Measurements from ENCODE around the gene DNAJC5G.

Gene DNAJC5G

GRCh38 chr2:27320958-27321543 is 45.8 kb downstream of the DNAJC5G start:
- FAIRE-seq (no peak), DNase-seq (ENCODE audit: insufficient read length) (no peak)
- TF ChIP-seq POLR2A (IDR thresholded peaks at IDR 0.05; ENCODE audit: low read depth, low read length): no peak
- no peak for TF ChIP-seq TAF1 (IDR thresholded peaks at IDR 0.05; ENCODE audit: borderline replicate concordance, low read depth, low read length)
- TF ChIP-seq POLR2AphosphoS5 (IDR thresholded peaks at IDR 0.05; ENCODE audit: low read depth, low read length): no peak

- TF ChIP-seq TAF1 (IDR thresholded peaks at IDR 0.05; ENCODE audit: borderline replicate concordance, low read depth, low read length): 0 out of 2 replicates have a peak, but pooled peaks have one; percentile 7
- no peak for TF ChIP-seq POLR2AphosphoS5 (IDR thresholded peaks at IDR 0.05; ENCODE audit: low read depth, low read length)
- FAIRE-seq (no peak), DNase-seq (ENCODE audit: insufficient read length) (no peak)
Observed at GRCh38 chr2:27322301-27322765, 47.1 kb downstream of the DNAJC5G start.

GRCh38 chr2:27322766-27323595 is 47.7 kb downstream of the DNAJC5G start, which contains the start of gene MPV17:
MPV17 (minus strand) TSS chr2:27323097; CDS start chr2:27322517, 580 bp downstream.
- FAIRE-seq (peak; percentile 90), DNase-seq (ENCODE audit: insufficient read length) (peak; percentile 96)
- TF ChIP-seq POLR2A (IDR thresholded peaks at IDR 0.05; ENCODE audit: low read depth, low read length): peak; percentile 96
- peak; percentile 97 for TF ChIP-seq POLR2AphosphoS5 (IDR thresholded peaks at IDR 0.05; ENCODE audit: low read depth, low read length)
- TF ChIP-seq TAF1 (IDR thresholded peaks at IDR 0.05; ENCODE audit: borderline replicate concordance, low read depth, low read length): peak; percentile 74; the same call in 1 of the 2 replicates

- FAIRE-seq (no peak), DNase-seq (ENCODE audit: insufficient read length) (no peak)
- TF ChIP-seq TAF1 (IDR thresholded peaks at IDR 0.05; ENCODE audit: borderline replicate concordance, low read depth, low read length) (no peak), POLR2A (IDR thresholded peaks at IDR 0.05; ENCODE audit: low read depth, low read length) (no peak), POLR2AphosphoS5 (IDR thresholded peaks at IDR 0.05; ENCODE audit: low read depth, low read length) (no peak)
Observed at GRCh38 chr2:27323596-27324285, 48.5 kb downstream of the DNAJC5G start.

DNA sequence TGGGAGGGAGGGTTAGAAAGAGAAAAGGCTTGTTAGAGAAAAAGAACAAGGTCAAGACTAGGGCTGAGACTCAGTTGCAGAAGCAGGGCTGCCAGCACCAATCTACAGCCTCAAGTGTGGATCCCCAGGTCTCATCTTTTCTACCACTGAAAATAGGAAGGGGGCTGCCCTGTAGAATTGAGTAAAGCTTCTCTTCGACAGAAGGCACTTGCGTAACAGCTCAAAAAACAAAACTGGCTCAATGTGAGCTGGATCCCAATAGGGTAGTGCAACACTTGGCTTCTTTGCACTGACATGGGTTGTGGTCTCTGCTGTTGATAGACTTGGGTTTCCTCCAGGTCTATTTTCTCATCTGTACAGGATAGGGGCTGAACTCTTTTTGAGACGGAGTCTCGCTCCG is 49.5 kb downstream of the DNAJC5G start:
- FAIRE-seq: no peak
- TF ChIP-seq POLR2AphosphoS5 (IDR thresholded peaks at IDR 0.05; ENCODE audit: low read depth, low read length): no peak
- no peak for TF ChIP-seq TAF1 (IDR thresholded peaks at IDR 0.05; ENCODE audit: borderline replicate concordance, low read depth, low read length)
- DNase-seq (ENCODE audit: insufficient read length): no peak

Data from GM12892 (cell line).